CD14-positive monocyte (primary cell): Measurements from ENCODE around the gene ITGA2B. TPM values are rescaled to one million over a fixed set of nuclear protein-coding genes. Genes with fewer than 3 reads are reported as not detected.

Source experiments
- DNase-seq, 3 donors: peaks; one replicate each; pipeline ENCODE4 v3.0.0-alpha.2; 2011 to 2022
- H2AFZ ChIP-seq: 2 replicates; pipeline ENCODE4 v1.6.0; 2012; ENCODE audit warnings: mild to moderate bottlenecking, low read depth, low read length, inconsistent platforms; ENCODE audit not compliant: insufficient read depth, poor library complexity, severe bottlenecking
- H3K27ac ChIP-seq, 2 donors: 1 replicate in 1 of 2; 2 replicates in 1 of 2; pipeline ENCODE4 v1.5.1; 2012 to 2013; ENCODE audit warnings: low read length in 2 of 2, control low read depth in 1 of 2, inconsistent platforms in 1 of 2, low read depth in 1 of 2, mild to moderate bottlenecking in 1 of 2
- H3K27me3 ChIP-seq, 2 donors: one replicate each; pipeline versions ENCODE4 v1.6.0 to v1.6.1; 2011 to 2013; ENCODE audit warnings: low read length in 2 of 2; ENCODE audit not compliant: control insufficient read depth in 2 of 2, insufficient read depth in 2 of 2
- H3K36me3 ChIP-seq, 2 donors: replicated peaks in 1 of 2; 1 replicate in 1 of 2; 2 replicates in 1 of 2; pipeline versions ENCODE4 v1.5.1 to v1.6.1; 2012 to 2013; ENCODE audit warnings: low read length in 2 of 2, control low read depth in 1 of 2, inconsistent platforms in 1 of 2, mild to moderate bottlenecking in 1 of 2; ENCODE audit not compliant: insufficient read depth in 2 of 2, control insufficient read depth in 1 of 2
- H3K4me1 ChIP-seq, 2 donors: 1 replicate in 1 of 2; 2 replicates in 1 of 2; pipeline versions ENCODE4 v1.5.1 to v1.6.1; 2012 to 2013; ENCODE audit warnings: low read length in 2 of 2, control low read depth in 1 of 2, inconsistent platforms in 1 of 2, mild to moderate bottlenecking in 1 of 2, moderate library complexity in 1 of 2; ENCODE audit not compliant: insufficient read depth in 2 of 2, control insufficient read depth in 1 of 2
- H3K4me2 ChIP-seq: replicated peaks from 2 replicates; pipeline ENCODE3; 2012; ENCODE audit warnings: low read length, moderate library complexity, mild to moderate bottlenecking; ENCODE audit not compliant: poor library complexity, severe bottlenecking; ENCODE audit errors: extremely low read depth
- H3K4me3 ChIP-seq, 3 experiments: fragments of 200-600 bp in 1 of 3; sonication (generic) in 1 of 3; replicated peaks in 1 of 3; 1 replicate in 2 of 3; 2 replicates in 1 of 3; pipeline ENCODE4 v1.5.1; 2011 to 2013; ENCODE audit warnings: low read length in 3 of 3, mild to moderate bottlenecking in 3 of 3, control low read depth in 2 of 3, low read depth in 2 of 3, inconsistent platforms in 1 of 3, moderate library complexity in 1 of 3
- H3K79me2 ChIP-seq: 2 replicates; pipeline ENCODE4 v1.6.0; 2012; ENCODE audit warnings: mild to moderate bottlenecking, control low read depth, inconsistent platforms, low read length, moderate library complexity; ENCODE audit not compliant: insufficient read depth
- H3K9ac ChIP-seq: 2 replicates; pipeline ENCODE4 v1.6.0; 2017; ENCODE audit warnings: low read length, mild to moderate bottlenecking; ENCODE audit not compliant: insufficient read depth, poor library complexity, severe bottlenecking
- H3K9me3 ChIP-seq, 2 donors: replicated peaks in 1 of 2; 1 replicate in 1 of 2; 2 replicates in 1 of 2; pipeline versions ENCODE4 v1.5.1 to v1.6.1; 2012 to 2013; ENCODE audit warnings: low read length in 2 of 2, control low read depth in 1 of 2; ENCODE audit not compliant: control insufficient read depth in 1 of 2, insufficient read depth in 1 of 2
- H4K20me1 ChIP-seq: 2 replicates; pipeline ENCODE4 v1.6.0; 2012; ENCODE audit warnings: mild to moderate bottlenecking, low read length, control low read depth, moderate library complexity; ENCODE audit not compliant: insufficient read depth
- H3K27ac Mint-ChIP-seq, 7 donors: one replicate each; pipeline ENCODE4 v1.8.0; 2020; ENCODE audit warnings: mild to moderate bottlenecking in 7 of 7, mixed read lengths in 7 of 7, moderate library complexity in 6 of 7, inconsistent platforms in 2 of 7
- H3K27me3 Mint-ChIP-seq, 3 donors: one replicate each; pipeline ENCODE4 v1.8.0; 2021 to 2022; ENCODE audit warnings: low read depth in 3 of 3, mild to moderate bottlenecking in 3 of 3, mixed read lengths in 3 of 3, moderate library complexity in 3 of 3, inconsistent platforms in 1 of 3
- H3K36me3 Mint-ChIP-seq, 2 donors: one replicate each; pipeline ENCODE4 v1.8.0; 2020; ENCODE audit warnings: mixed read lengths in 2 of 2, inconsistent platforms in 1 of 2, mild to moderate bottlenecking in 1 of 2
- H3K4me1 Mint-ChIP-seq: one replicate; pipeline ENCODE4 v1.8.0; 2020; ENCODE audit warnings: mild to moderate bottlenecking, mixed read lengths
- H3K4me3 Mint-ChIP-seq, 2 donors: one replicate each; pipeline ENCODE4 v1.8.0; 2020; ENCODE audit warnings: mild to moderate bottlenecking in 2 of 2, mixed read lengths in 2 of 2, moderate library complexity in 1 of 2
- H3K9me3 Mint-ChIP-seq, 7 donors: one replicate each; pipeline ENCODE4 v1.8.0; 2020 to 2022; ENCODE audit warnings: mixed read lengths in 7 of 7, mild to moderate bottlenecking in 6 of 7, moderate library complexity in 6 of 7, inconsistent platforms in 2 of 7
- WGBS: methylation state at CpG from one replicate; pipeline ENCODE4 v1.1.5; 2013; ENCODE audit warnings: missing lambda C conversion rate; ENCODE audit not compliant: insufficient coverage; 5-methylcytosine and 5-hydroxymethylcytosine counted together
- intact Hi-C, 2 donors: fragments of 100-400 bp; cut with micrococcal nuclease; formaldehyde crosslinking; loops; one replicate each; pipeline versions ENCODE4 v1.15.0 to v1.15.1; 2023
- polyA plus RNA-seq, 3 donors: library from polyadenylated mRNA; depleted of rRNA in 1 of 3; unstranded in 2 of 3; stranded (reverse) in 1 of 3; fragments of 300-500 nt in 2 of 3; fragments of >200 nt in 1 of 3; fragmentation: Illumina TruSeq in 2 of 3; gene quantifications; 1 replicate in 2 of 3; 2 replicates in 1 of 3; pipeline ENCODE4 v1.2.3, GENCODE V29; 2012 to 2021
- TF ChIP-seq, protein P1 (sequence below): fragments of 200-600 bp; IDR thresholded peaks from one replicate; pipeline ENCODE4 v1.8.0; 2022; ENCODE audit warnings: antibody characterized with exemption, mild to moderate bottlenecking

Gene ITGA2B
- polyA plus RNA-seq, 3 donors: 0.21 to 1.2 (median 1.1) TPM

DNA sequence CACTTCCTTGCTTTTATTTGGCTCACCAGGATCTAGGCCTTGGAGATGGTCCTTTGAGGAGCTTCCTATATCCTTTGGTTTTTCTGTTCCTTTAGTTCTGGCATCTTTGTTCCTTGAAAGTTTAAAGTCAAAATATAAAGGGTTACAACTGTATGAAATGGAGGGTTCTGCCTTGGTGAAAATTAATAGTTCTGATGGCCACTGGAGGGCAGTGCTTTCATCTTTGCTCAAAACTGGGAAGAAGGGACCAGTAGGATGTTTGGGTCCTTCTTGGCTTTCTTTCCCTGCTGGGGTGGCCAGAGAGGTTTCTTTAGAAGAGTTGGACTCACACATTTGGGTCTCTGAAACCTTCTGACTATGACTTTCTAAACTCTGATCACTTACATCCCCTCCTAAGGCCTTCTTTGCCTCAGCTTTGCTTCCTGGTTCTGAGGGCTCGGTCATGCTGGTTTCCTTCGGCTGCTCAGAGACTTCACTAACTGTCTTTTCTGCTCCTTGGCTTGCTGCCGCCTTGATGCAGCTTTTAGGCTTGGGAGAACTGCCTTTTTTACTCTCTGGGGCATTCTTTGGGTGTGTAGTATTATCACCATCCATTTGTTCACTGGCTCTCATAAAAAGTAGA lies 10.9 kb upstream of the ITGA2B start:
- Mint-ChIP-seq H3K27ac (peak overlapping the region in 1 of 7 donors; percentile 73), H3K9me3 (peaks cover 0 to 2% (median 0%) of the 10 kb centered on the region in 7 donors), H3K4me1 (no peaks in the 10 kb centered on the region), H3K36me3 (peaks cover 72 to 88% of the 10 kb centered on the region in 2 donors), H3K4me3 (no peak overlapping the region), H3K27me3 (peaks cover 0 to 2% (median 0%) of the 10 kb centered on the region in 3 donors)
- no peak overlapping the region for H3K9ac ChIP-seq
- H3K4me1 ChIP-seq: no peaks in the 10 kb centered on the region
- no peaks in the 10 kb centered on the region for H3K27me3 ChIP-seq
- no peaks in the 10 kb centered on the region for H3K9me3 ChIP-seq
- H2AFZ ChIP-seq: no peak overlapping the region
- 83% methylated on average over 1 of the region's 3 CpGs for WGBS
- no peak overlapping the region for H3K27ac ChIP-seq
- H3K36me3 ChIP-seq: peaks cover 53 to 87% of the 10 kb centered on the region in 2 donors
- H3K4me2 ChIP-seq: no peak overlapping the region
- DNase-seq: no peak
- intact Hi-C loops: no loop called here
- TF ChIP-seq, protein P1, sequence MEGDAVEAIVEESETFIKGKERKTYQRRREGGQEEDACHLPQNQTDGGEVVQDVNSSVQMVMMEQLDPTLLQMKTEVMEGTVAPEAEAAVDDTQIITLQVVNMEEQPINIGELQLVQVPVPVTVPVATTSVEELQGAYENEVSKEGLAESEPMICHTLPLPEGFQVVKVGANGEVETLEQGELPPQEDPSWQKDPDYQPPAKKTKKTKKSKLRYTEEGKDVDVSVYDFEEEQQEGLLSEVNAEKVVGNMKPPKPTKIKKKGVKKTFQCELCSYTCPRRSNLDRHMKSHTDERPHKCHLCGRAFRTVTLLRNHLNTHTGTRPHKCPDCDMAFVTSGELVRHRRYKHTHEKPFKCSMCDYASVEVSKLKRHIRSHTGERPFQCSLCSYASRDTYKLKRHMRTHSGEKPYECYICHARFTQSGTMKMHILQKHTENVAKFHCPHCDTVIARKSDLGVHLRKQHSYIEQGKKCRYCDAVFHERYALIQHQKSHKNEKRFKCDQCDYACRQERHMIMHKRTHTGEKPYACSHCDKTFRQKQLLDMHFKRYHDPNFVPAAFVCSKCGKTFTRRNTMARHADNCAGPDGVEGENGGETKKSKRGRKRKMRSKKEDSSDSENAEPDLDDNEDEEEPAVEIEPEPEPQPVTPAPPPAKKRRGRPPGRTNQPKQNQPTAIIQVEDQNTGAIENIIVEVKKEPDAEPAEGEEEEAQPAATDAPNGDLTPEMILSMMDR: peak; percentile 48
- no peaks in the 10 kb centered on the region for H3K79me2 ChIP-seq
- H4K20me1 ChIP-seq: no peaks in the 10 kb centered on the region
- no peak overlapping the region for H3K4me3 ChIP-seq

DNA sequence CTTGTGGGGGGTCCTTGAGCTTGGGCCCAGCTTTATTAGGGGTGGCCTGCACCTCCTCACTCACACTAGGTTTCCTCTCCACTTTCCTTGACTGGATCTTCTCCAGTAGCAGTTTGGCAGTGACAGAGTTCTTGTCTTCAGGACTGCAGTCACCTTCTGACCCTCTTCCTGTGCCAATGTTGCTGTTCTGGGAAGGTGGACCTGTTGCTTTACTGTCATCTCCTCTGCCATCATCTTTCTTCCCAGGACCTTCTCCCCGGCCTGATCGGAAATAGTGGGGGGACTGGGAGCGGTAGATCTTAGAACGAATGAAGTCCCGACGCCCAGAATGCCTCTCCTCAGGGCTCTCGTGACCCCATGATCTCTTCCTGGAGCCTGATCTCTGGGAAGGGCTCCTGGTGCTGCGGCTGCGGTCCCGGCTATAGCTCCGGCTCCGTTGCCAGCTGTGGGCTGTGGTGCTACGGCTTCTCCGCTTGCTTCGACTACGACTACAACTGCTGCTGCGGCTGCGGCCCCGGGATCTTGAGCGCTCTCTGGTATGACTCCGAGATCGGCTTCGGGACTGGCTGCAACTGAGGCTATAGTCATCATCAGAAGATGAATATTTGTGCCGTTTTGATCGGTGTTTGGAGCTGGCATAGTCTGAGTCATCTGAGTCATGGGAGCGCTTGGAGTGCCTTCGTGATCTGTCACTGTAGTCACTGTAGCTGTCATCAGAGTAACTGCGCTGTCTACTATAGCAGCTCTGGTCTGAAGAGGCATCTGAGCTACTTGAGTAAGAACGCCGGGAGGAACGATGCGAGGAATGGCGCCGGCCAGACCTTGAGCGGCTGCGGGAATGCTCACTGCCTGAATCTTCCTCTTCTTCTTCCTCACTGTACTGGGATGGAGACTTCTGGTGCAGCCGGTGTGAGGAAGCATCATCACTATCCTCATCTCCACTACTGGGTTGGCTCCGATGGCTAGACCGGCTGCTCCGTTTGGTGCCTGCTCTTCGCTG lies 9.5 kb upstream of the ITGA2B start:
- Histone ChIP-seq H3K9ac (no peak overlapping the region), H3K79me2 (no peaks in the 10 kb centered on the region), H4K20me1 (no peaks in the 10 kb centered on the region), H3K36me3 (peaks cover 46 to 75% of the 10 kb centered on the region in 2 donors), H3K27me3 (no peaks in the 10 kb centered on the region), H2AFZ (no peak overlapping the region), H3K4me1 (no peaks in the 10 kb centered on the region), H3K4me2 (no peak overlapping the region), H3K4me3 (no peak overlapping the region), H3K9me3 (no peaks in the 10 kb centered on the region), H3K27ac (no peak overlapping the region)
- intact Hi-C loops: no loop called here
- Mint-ChIP-seq H3K36me3 (peaks cover 67 to 77% of the 10 kb centered on the region in 2 donors), H3K27me3 (peaks cover 0 to 2% (median 0%) of the 10 kb centered on the region in 3 donors), H3K4me3 (no peak overlapping the region), H3K9me3 (peaks cover 0 to 2% (median 0%) of the 10 kb centered on the region in 7 donors), H3K27ac (no peak overlapping the region), H3K4me1 (no peaks in the 10 kb centered on the region)
- no peak for DNase-seq
- TF ChIP-seq, protein P1: no peak
- 96% methylated on average over 39 of the region's 41 CpGs for WGBS
